G401 (cell line): ENCODE results near the gene ZNF384. TPM values are rescaled to one million over a fixed set of nuclear protein-coding genes. Genes with fewer than 3 reads are reported as not detected.

Experiments
- DNase-seq: peaks from one replicate; pipeline ENCODE4 v3.0.0-alpha.2; 2015; ENCODE audit warnings: low spot score
- in situ Hi-C: cut with HindIII; loops from 2 replicates; pipeline ENCODE4 v1.10.0; 2016; ENCODE audit warnings: low sequenced_read_pairs, mixed read lengths
- total RNA-seq: library from RNA; depleted of rRNA; stranded (reverse); fragments of >200 nt; shearing (Covaris generic); gene quantifications from 2 replicates; pipeline ENCODE4 v1.2.3, GENCODE V29; 2014

ZNF384 gene
- total RNA-seq, 1 experiment from 2014 or later: 25.5 TPM

DNA sequence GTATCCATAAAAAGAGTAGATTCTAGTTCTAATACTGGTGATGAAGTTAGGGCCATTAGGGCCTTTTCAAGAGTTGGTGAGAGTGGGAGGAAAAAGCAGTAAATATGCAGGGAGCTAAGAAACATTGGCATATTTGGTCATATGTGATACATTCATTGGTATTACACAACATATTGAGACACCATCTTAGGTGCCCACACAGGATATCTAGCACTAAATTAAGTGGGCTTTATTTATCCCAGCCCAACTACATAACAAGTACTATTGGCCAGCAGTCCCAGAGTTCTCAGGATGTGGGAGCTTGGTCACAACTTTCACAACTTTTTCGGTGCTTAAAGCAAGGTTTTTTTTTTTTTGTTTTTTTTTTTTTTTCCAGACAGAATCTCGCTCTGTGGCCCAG is 24.3 kb downstream of the ZNF384 start:
- in situ Hi-C loops: no loop called here

DNA sequence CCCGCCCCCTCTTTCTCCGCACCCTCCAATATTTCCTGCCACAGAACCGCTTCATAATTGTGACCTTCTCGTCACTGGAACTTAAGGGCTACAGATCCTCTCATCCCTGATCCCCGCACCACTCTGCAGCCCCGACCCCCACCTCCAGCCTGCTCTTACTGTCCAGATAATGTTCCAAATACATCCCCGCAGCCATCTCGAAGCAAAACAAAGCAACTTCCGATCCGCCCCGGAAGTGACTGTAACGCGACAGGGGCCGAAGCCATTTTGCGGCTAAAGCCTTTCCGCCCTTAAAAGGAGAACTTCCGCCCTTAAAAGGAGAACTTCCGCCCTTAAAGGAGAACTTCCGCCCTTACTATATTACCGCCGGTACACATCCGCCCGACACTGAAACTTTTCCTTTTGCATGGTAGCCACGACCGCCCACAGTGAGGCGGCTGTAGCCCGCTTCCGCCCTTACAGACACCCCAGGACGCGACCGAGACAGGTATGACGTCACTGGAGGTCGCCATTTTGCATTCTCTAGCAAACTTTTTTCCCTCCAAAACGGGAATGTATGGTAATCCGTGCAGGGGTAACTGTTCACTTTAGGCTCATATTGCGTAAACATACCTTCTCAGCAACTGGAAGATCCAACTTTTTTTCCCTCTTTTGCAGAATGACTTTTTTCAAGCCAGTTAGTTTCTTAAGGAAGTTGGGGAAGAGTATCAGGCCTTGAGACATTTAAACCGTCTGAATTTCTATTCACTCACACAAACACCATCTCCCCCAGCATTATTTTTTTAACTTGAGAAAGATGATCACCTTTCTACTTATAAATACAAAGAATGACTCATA is 26.1 kb downstream of the ZNF384 start, which contains the start of gene ING4:
ING4 (minus strand) TSS at position 214 of the 837 bp plus-strand sequence; CDS start at position 196, 18 bp downstream.
- DNase-seq: peak; percentile 100
- in situ Hi-C loops: no loop called here

More for the DNA sequence above, 24.3 kb downstream of the ZNF384 start:
- DNase-seq: no peak

DNA sequence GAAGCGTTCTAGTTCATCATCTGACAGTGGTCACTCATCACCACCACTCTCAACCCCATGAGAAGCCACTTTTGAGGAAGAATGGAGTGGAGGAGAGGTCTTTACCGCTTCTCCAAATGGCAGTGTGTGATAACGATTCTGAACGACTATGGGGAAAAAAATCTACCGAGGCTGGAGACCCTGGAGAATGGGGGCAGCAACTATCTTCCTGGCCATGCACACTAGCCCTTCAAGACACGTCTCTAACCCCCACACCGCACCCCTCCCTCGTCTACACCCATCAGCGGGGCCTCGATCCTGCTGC is 26.6 kb downstream of the ZNF384 start:
- no peak for DNase-seq
- in situ Hi-C loops: no loop called here

DNA sequence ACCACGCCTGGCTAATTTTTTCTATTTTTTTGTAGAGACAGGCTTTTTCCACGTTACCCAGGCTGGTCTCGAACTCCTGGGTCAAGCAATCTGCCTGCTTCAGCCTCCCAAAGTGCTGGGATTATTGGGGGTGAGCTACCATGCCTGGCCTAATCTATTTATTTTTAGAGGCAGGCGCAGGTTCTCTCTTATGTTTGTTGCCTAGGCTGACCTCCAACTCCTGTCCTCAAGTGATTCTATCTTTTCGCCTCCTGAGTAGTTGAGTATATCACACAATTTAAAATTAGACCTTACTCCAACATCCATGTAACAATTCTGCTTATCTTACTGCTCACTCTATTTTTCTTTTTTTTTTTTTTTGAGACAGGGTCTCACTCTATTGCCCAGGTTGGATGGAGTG is 35.2 kb downstream of the ZNF384 start:
- in situ Hi-C loops: no loop called here
- no peak for DNase-seq

- DNase-seq: no peak
- in situ Hi-C loops: no loop called here
Observed at GRCh38 chr12:6653342-6653741, 35.8 kb downstream of the ZNF384 start.

DNA sequence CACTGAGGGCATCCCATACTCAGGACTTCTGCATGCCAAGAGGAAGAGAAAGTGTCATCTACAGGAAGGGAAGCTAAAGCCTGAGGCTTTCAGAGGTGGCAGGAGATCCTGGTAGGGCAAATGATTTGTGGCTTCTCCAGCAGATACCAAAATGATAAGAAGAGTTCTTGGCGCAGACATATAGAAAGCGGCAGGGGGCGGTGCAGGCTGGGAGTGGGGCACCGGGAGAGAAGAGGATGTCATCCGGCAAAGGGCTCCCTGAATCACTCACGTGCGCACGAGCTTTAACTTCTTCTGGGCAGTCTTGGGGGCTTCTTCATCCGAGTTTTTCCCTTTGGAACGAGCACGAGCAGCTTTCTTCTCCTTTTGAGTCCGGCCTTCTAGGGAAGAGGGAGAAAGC is 36.8 kb downstream of the ZNF384 start:
- in situ Hi-C loops: no loop called here
- DNase-seq: no peak

DNA sequence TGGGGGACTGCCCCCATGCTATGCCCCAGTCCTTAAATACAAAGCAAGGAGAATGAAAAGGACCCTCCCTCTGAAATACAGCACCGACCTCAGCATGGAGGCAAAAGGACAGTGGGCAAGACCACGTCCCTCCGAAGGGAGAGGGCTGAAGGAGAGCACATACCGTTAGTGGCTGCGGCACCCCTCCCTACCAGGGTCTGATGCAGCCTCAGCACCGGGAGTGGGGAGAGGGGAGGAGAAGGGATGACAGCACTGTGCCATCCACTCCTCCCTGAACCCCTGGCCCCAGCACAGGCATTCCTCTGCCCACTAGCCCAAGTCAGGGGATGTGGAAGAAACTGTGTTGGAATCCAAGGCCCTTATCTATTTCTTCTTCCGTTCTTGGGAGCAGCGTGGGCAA is 38.3 kb downstream of the ZNF384 start:
- in situ Hi-C loops: no loop called here

DNA sequence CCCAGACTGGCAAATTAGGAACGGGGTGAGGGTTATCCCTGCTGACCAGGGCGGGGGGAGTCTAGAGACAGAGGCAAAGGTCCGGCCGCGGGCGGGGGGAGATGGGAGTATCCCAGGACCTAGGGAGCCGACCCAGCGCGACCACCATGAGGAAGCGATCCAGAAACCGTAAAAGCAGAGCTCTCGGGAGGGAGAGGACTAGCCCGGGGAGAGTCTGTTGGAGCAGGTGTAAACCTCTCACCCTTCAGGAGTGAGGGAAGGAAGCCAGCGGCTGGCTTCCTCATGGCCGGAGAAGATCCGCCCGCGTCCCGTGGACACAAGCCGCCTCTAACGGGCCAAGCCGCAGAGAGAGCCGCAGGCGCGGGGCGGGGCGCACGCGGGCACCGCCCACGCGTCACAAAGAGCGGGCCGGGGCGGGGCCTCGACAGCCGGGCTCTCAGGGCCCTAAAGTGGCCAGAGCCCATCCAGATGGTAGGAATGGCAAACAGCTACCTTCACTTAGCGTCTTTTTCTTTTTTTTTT is 42.0 kb downstream of the ZNF384 start, which contains the start of gene ACRBP:
ACRBP (minus strand) TSS at position 350 of the 522 bp plus-strand sequence; CDS start at position 284, 66 bp downstream.
- in situ Hi-C loops: no loop called here
- DNase-seq: peak; percentile 92

More for the DNA sequence above, 38.3 kb downstream of the ZNF384 start:
- DNase-seq: no peak

DNA sequence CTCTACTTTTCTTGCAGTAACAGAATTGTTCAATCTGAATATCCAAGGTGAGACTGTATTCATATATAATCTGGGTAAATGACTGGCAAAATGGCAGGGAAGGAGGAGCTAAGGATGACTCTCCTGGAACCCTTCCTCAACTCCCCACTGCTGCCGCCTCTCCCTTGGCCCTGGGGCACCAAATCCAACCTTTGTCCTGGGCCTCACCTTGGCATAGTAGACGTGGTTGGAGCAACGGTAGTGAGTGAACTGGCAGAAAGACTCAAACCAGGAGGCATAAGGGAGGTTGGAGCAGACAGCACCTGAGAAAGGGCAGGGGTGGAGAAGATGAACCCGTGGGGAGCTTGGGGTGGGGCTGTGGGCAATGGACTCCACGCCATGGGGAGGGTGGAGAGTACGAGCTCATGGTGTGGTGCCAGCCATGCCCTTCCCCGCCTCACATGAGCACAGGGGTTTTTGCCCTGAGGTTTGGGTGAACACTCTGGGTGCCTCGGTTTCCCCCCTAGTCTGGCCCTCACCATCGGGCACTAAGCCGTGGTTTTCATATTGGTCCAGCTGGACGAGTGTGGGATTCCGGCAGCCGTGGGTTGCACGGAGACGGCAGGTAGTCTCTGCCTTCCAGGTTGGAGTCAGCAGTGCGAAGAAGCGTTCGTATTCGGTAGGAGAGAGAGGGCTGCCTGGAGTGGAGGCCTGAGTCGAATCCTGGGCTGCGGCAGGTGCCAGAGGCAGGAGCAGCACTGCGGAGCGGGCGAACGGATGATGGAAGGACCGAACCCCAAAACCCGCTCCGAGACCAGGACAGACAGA is 42.7 kb downstream of the ZNF384 start:
- DNase-seq: peak; percentile 61
- in situ Hi-C loops: no loop called here

DNA sequence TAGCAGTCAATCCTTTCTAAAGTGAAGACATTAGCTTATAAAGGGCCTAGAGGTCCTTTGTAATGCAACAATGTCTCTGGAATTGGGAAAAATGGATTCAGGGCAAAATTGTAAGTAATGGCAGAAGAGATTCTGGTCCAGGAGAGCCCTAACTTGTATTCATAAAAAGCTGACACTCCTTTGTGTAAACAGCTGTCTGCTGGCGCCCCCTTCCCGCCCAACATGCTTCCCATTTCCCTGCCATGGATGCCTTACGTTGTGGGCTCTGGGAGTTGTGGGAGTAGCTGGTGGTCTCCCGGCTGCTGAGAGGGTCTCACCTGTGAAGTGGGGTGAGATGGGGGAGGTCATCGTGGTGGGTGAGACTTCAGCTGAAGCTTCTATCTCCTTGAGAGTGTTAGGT is 44.3 kb downstream of the ZNF384 start:
- no peak for DNase-seq
- in situ Hi-C loops: no loop called here

DNA sequence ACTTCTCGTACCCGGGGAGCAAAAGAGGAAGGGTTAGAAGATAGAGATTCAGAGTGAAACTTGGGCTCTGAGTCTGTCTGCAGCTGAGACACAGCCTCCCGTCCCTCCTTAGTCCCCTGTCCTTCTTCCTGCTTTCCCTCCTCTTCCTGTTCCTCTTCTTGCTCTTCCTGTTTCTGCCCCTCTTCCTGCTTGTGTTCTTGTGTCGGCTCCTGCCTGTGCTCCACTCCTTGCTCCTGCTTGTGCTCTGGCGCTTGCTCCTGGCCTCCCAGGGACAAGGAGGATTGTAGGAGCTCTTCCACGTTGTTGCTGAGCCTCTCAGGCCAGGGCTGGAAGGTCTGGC is 44.9 kb downstream of the ZNF384 start:
- in situ Hi-C loops: no loop called here
- no peak for DNase-seq

DNA sequence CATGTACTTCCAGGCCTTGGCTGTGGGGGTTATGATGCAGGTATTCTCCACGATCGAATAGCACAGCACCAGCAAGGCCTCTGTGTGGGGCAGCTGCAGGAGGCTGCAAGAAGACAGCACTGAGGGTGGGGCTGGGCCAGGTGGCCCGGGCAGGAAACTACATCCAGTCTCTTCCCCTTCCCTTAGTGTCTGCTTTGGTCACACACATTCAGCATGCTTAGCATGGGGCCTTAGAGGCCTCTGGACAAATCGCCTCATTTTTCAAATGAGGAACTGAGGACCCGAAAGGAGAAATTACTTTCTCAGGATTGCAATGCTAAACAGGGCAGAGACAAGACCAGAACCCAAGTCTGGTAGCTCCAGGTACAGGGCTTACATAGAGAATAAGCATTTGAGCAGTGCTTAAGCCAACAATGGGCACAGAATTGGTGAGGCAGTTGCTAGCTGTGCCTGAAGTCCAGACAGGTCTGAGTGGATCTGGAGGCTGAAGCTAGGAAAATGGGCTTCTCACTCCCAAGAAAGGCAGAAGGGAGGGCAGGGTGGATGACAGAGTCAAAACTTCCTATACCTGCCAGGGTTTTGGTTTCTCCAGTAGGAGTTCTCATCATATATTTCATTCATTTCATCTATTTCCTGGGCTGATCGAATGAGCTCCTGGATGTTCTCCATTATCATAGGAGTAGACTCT is 45.5 kb downstream of the ZNF384 start:
- in situ Hi-C loops: no loop called here
- DNase-seq: no peak

- in situ Hi-C loops: no loop called here
- DNase-seq: no peak
Observed at GRCh38 chr12:6641131-6641530, 48.0 kb downstream of the ZNF384 start.

GRCh38 chr12:6640497-6640896 is 48.7 kb downstream of the ZNF384 start:
- in situ Hi-C loops: no loop called here
- no peak for DNase-seq

- no peak for DNase-seq
- in situ Hi-C loops: no loop called here
Observed at GRCh38 chr12:6639151-6639801, 49.9 kb downstream of the ZNF384 start.

GRCh38 chr12:6638305-6638704 is 50.9 kb downstream of the ZNF384 start:
- DNase-seq: no peak
- in situ Hi-C loops: no loop called here

DNA sequence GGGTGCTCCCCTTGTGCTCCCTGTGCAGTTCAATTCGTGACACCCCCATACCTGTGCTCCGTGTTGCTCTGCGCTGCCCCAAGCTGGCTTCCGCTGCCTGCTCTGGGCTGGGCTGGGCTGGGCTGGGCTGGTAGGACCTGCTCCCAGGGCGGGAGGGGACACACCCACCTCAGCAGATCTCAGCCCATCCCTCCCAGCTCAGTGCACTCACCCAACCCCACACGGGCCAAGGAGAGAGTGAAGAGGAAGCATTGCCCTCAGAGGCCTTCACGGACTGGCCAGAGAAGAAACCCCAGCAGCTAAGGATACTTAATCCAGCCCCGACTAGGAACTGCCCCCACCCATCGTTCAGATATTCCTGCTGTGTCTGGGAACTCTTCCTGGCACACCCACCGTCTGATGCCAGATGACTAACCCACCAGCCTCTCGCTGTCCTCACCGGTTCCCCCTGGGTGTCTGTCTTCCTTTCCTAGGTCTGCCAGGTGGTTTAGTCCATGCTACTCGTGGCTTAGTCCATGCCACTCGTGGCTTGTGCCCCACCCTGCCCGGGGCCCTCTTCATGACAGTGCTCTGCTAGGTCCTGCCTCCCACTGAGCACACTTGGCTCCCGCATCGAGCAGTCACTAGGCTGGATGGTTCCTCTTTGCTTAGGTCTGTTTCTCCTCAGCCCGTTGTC is 53.2 kb downstream of the ZNF384 start, which contains the start of gene LPAR5:
LPAR5 (minus strand) TSS at position 104 of the 676 bp plus-strand sequence. CDS start 14,711 bp downstream, outside the sequence.
- in situ Hi-C loops: no loop called here

DNA sequence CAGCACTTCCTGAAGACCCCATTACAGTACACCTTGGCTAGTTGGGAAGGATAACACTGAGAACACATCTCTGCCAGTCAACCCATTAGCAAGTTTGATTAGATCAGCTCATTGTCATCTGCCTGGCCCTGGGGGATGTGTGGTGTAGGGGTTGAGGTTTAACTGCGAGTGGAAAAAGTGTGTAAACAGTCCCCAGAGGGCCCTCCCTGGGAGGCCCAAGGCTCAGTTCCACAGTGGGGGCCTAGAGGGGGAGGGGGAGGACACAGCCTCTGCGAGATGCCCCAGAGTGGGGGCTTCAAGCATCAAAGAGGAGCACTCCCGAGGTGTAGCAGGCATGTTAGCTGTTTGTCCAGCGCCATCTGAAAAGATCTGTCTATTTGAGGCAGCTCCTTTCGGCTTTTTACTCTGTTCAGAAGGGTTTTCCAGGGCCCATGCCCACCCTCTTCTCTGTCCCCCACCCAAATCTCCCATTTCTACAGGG is 53.8 kb downstream of the ZNF384 start:
- DNase-seq: no peak
- in situ Hi-C loops: no loop called here

More for the DNA sequence above, 53.2 kb downstream of the ZNF384 start, which contains the start of gene LPAR5:
- no peak for DNase-seq
